Fibroblast of lung (primary cell): Measurements from ENCODE around the gene THRB. TPM values are rescaled to one million over a fixed set of nuclear protein-coding genes. Genes with fewer than 3 reads are reported as not detected.

ENCODE experiments used
- DNase-seq, 2 donors: peaks; one replicate each; pipeline versions ENCODE4 v3.0.0 to v3.0.0-alpha.2; 2010; ENCODE audit warnings: low read depth in 2 of 2
- H2AFZ ChIP-seq: 2 replicates; pipeline ENCODE4 v1.5.1; 2012; ENCODE audit warnings: low read length, control low read depth, inconsistent platforms
- H3K27ac ChIP-seq: 2 replicates; pipeline ENCODE4 v1.5.1; 2011; ENCODE audit warnings: low read length, control low read depth; ENCODE audit not compliant: insufficient read depth
- H3K27me3 ChIP-seq: 2 replicates; pipeline ENCODE4 v1.5.1; 2011; ENCODE audit warnings: mild to moderate bottlenecking, low read length; ENCODE audit not compliant: control insufficient read depth, insufficient read depth
- H3K36me3 ChIP-seq: 2 replicates; pipeline ENCODE4 v1.5.1; 2011; ENCODE audit warnings: low read length; ENCODE audit not compliant: control insufficient read depth, insufficient read depth
- H3K4me1 ChIP-seq: 2 replicates; pipeline ENCODE4 v1.5.1; 2011; ENCODE audit warnings: low read length; ENCODE audit not compliant: control insufficient read depth, insufficient read depth; ENCODE audit errors: extremely low read depth
- H3K4me2 ChIP-seq: 2 replicates; pipeline ENCODE4 v1.5.1; 2011; ENCODE audit warnings: low read length, control low read depth; ENCODE audit not compliant: insufficient read depth; ENCODE audit errors: extremely low read depth
- H3K4me3 ChIP-seq, 4 experiments: fragments of 200-600 bp in 1 of 4; sonication (generic) in 1 of 4; replicated peaks in 1 of 4; 2 replicates each; pipeline ENCODE4 v1.5.1; 2011 to 2016; ENCODE audit warnings: low read length in 4 of 4, low read depth in 3 of 4, mild to moderate bottlenecking in 3 of 4, control low read depth in 2 of 4, inconsistent platforms in 1 of 4, mixed read lengths in 1 of 4; ENCODE audit not compliant: insufficient read depth in 1 of 4; ENCODE audit errors: control extremely low read depth in 1 of 4
- H3K79me2 ChIP-seq: 2 replicates; pipeline ENCODE4 v1.5.1; 2012; ENCODE audit warnings: mild to moderate bottlenecking, low read length, inconsistent platforms; ENCODE audit not compliant: control insufficient read depth, insufficient read depth
- H3K9ac ChIP-seq: 2 replicates; pipeline ENCODE4 v1.5.1; 2011; ENCODE audit warnings: mild to moderate bottlenecking, low read length, control low read depth; ENCODE audit not compliant: insufficient read depth
- H3K9me3 ChIP-seq: 2 replicates; pipeline ENCODE4 v1.5.1; 2012; ENCODE audit warnings: low read depth, low read length; ENCODE audit not compliant: control insufficient read depth, insufficient read depth
- H4K20me1 ChIP-seq: 2 replicates; pipeline ENCODE4 v1.5.1; 2011; ENCODE audit warnings: low read length; ENCODE audit not compliant: control insufficient read depth, insufficient read depth; ENCODE audit errors: extremely low read depth
- CTCF ChIP-seq, 2 donors: IDR thresholded peaks in 1 of 2; conservative IDR thresholded peaks in 1 of 2; 1 replicate in 1 of 2; 2 replicates in 1 of 2; pipeline ENCODE4 v1.5.1; 2011 to 2012; ENCODE audit warnings: low read length in 2 of 2, control low read depth in 1 of 2, inconsistent platforms in 1 of 2, low read depth in 1 of 2, mild to moderate bottlenecking in 1 of 2
- EZH2 ChIP-seq: IDR thresholded peaks from 2 replicates; pipeline ENCODE4 v1.5.1; 2012; ENCODE audit warnings: low read length, control low read depth, mild to moderate bottlenecking; ENCODE audit errors: missing control alignments
- polyA plus RNA-seq, 2 donors: library from polyadenylated mRNA; depleted of rRNA in 1 of 2; stranded (reverse) in 1 of 2; unstranded in 1 of 2; fragments of >200 nt; gene quantifications; 2 replicates each; pipeline ENCODE4 v1.2.1, GENCODE V29; 2011 to 2012; ENCODE audit warnings: missing spikeins in 1 of 2
- total RNA-seq: library from RNA; depleted of rRNA; stranded (reverse); fragments of >200 nt; gene quantifications from 2 replicates; pipeline ENCODE4 v1.2.1, GENCODE V29; 2014

The THRB gene
- total and polyA plus RNA-seq, 2 donors (not counting 1 experiment from before 2014, with no cell fraction given), result 4.2 to 7.4 TPM

GRCh38 chr3:24359645-24360462, 134.8 kb downstream of the THRB start:
- Histone ChIP-seq H3K4me3 (no peak overlapping the region), H3K9me3 (no peaks in the 10 kb centered on the region), H3K9ac (no peak overlapping the region), H4K20me1 (no peaks in the 10 kb centered on the region), H2AFZ (no peak overlapping the region), H3K36me3 (no peaks in the 10 kb centered on the region), H3K27ac (no peak overlapping the region), H3K79me2 (no peaks in the 10 kb centered on the region), H3K4me1 (no peaks in the 10 kb centered on the region), H3K4me2 (no peak overlapping the region), H3K27me3 (no peaks in the 10 kb centered on the region)
- TF ChIP-seq CTCF (conservative IDR thresholded peaks at IDR 0.05 in 1 of 2, IDR thresholded peaks at IDR 0.05 in 1 of 2; ENCODE audit: low read depth in 1 of 2, low read length in 2 of 2), result peak in 1 of 2 donors; percentile 35
- TF ChIP-seq EZH2, result no peak
- DNase-seq, result no peak

GRCh38 chr3:24359102-24359501, 135.5 kb downstream of the THRB start:
- Histone ChIP-seq H3K9me3 (no peaks in the 10 kb centered on the region), H2AFZ (no peak overlapping the region), H3K79me2 (no peaks in the 10 kb centered on the region), H3K4me3 (no peak overlapping the region), H3K27ac (no peak overlapping the region), H3K4me2 (no peak overlapping the region), H3K27me3 (no peaks in the 10 kb centered on the region), H3K9ac (no peak overlapping the region), H3K36me3 (no peaks in the 10 kb centered on the region), H4K20me1 (no peaks in the 10 kb centered on the region), H3K4me1 (no peaks in the 10 kb centered on the region)
- TF ChIP-seq CTCF (conservative IDR thresholded peaks at IDR 0.05 in 1 of 2, IDR thresholded peaks at IDR 0.05 in 1 of 2; ENCODE audit: low read depth in 1 of 2, low read length in 2 of 2) (no peak), EZH2 (no peak)
- no peak for DNase-seq

- H2AFZ ChIP-seq, result no peak overlapping the region
- H3K9ac ChIP-seq, result no peak overlapping the region
- no peak for DNase-seq
- no peak overlapping the region for H3K4me2 ChIP-seq
- H3K27ac ChIP-seq, result no peak overlapping the region
- no peaks in the 10 kb centered on the region for H4K20me1 ChIP-seq
- H3K4me1 ChIP-seq, result no peaks in the 10 kb centered on the region
- TF ChIP-seq EZH2, result no peak
- TF ChIP-seq CTCF (conservative IDR thresholded peaks at IDR 0.05 in 1 of 2, IDR thresholded peaks at IDR 0.05 in 1 of 2; ENCODE audit: low read depth in 1 of 2, low read length in 2 of 2), result no peak
- no peaks in the 10 kb centered on the region for H3K36me3 ChIP-seq
- no peaks in the 10 kb centered on the region for H3K9me3 ChIP-seq
- no peaks in the 10 kb centered on the region for H3K79me2 ChIP-seq
- no peaks in the 10 kb centered on the region for H3K27me3 ChIP-seq
- no peak overlapping the region for H3K4me3 ChIP-seq
These were observed 137.0 kb downstream of the THRB start for GRCh38 chr3:24357635-24358034.
